LHCN-M2 (cell line): ENCODE results near the gene NTN4. TPM values are rescaled to one million over a fixed set of nuclear protein-coding genes. Genes with fewer than 3 reads are reported as not detected.
A peak's percentile ranks its signal among the peaks of the same experiment; 100 is the strongest.
"Not testable (repeated sequence)": the region's sequence is repeated elsewhere in the genome, so short reads cannot be mapped to it uniquely, and the experiment has no call there.

ENCODE experiments used
- DNase-seq: peaks from one replicate; pipeline ENCODE4 v3.0.0-alpha.2; 2012; ENCODE audit warnings: low read depth
- total RNA-seq: library from RNA; depleted of rRNA; stranded (reverse); fragments of >200 nt; gene quantifications from 2 replicates; pipeline ENCODE4 v1.2.3, GENCODE V29; 2014; rRNA removed

Gene NTN4
- total RNA-seq, 1 experiment from 2014 or later, result 19.0 TPM

GRCh38 chr12:95625012-95625411 is 165.6 kb downstream of the NTN4 start:
- no peak for DNase-seq

DNA sequence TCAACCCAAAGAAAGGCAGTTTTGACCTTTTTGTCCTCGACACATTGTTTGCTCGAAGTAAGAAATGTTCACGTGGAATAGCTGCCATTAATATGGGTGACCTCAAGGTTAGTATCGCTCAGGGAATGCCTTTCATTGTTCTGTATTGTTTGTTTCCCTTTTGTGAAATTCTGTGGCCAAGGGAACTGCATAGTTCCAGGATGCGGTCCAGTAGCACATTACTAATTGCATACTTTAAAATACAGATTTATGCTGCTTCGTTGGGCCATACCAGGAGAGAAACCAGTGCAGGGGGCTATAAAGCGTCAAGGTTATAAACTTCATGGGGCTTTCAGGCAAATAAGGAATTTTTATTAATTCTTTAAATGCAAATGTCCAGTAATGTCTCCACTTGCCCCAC is 166.0 kb downstream of the NTN4 start:
- no peak for DNase-seq

- peak; percentile 77 for DNase-seq
These were observed 166.9 kb downstream of the NTN4 start for GRCh38 chr12:95623554-95624170.

DNA sequence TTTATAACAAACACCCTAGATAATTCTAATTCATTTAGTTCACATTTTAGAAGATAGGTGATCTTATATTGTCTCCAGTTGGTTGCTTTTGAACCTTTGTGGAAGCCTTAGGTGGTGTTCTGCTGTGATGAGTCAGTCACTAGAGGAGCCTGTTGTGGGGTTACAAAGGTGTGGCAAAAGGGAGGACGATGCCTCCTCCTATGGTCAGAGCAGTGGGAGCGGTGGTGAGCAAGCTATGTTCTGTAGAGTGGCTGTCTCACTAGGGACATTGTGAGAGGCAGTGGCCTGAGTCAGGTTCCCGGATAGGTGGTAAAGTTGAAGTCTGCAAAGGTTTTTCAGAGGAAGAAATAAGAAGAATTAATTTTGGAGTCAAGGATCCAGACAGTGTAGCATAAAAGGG is 167.7 kb downstream of the NTN4 start:
- no peak for DNase-seq

- DNase-seq, result no peak
These were observed 168.8 kb downstream of the NTN4 start for GRCh38 chr12:95621725-95622124.

GRCh38 chr12:95620171-95620570 is 170.4 kb downstream of the NTN4 start:
- DNase-seq, result no peak

DNA sequence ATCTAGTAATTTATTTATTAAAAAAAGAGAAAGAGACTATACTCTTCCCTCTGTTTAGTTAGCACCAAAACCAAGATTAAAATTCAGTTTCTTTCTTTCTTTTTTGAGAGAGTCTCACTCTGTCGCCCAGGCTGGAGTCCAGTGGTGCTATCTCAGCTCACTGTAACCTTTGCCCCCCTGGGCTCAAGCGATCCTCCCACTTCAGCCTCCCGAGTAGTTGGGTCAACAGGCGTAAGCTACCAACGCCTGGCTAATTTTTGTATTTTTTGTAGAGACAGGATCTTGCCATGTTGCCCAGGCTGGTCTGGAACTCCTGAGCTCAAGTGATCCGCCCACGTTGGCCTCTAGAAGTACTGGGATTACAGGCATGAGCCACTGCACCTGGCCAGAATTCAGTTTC is 174.1 kb downstream of the NTN4 start:
- not testable (repeated sequence) for DNase-seq

DNA sequence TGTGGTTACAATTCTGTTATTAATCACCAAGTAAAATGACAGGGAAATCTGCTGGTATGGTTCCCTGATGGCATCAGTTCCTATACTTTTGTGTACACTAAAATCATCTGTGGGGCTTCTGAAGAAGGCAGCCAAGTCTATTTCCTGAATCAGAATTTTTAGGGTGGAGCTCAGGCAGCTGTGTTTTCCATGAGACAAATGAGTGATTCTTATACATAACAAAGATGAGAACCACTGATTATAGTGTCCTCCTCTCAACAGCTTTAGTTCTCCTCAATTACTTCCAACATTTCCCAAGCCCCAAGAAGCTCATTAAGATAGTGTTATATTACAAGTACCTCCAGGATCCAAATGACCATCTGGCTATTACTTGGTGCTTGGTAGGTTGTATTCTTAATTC is 174.8 kb downstream of the NTN4 start:
- no peak for DNase-seq

GRCh38 chr12:95614390-95614982 is 176.1 kb downstream of the NTN4 start:
- DNase-seq, result no peak

DNA sequence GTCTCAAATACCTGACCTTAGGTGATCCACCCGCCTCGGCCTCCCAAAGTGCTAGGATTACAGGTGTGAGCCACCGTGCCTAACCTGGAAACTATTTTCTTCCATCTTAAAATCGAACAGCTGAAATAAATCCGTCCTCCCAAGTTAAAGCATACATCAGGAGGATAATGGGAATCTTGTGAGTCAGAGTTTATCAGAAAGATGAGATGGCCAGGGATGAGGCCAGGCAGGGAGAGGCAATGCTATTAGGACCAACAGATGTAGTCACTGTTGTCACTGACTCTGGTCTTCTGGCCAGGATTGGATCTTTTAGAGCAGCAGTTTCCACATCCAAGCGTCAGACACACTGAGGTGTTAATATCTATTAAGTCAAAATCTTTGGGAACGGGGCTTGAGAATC is 177.5 kb downstream of the NTN4 start:
- no peak for DNase-seq

DNA sequence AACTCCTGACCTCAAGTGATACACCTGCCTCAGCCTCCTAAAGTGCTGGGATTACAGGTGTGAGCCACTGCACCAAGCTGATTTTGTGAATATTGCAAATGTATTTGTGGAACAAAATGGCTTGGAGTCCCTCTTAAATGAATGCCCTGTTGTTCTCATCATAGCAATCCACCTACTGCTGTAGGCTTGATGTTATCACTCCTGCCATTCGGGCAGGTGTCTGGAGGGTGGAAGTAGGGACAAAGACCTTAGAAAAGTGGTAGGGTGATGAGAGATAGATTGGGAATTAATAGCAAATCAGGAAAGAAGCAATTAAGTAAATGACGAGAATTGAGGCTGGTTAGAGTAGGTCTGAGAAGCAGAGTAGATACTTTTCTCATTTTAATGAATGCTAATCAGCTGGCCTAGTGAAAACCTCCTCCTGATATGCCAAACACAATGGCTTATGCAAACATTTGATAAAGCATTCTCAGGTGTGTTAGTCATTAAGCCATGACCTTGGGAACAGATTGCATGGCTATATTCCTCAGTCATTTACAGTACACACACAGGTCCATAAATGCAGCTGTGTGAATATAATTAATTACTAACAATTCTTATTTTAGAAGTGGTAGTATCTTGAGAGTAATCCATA is 178.8 kb downstream of the NTN4 start:
- no peak for DNase-seq

DNA sequence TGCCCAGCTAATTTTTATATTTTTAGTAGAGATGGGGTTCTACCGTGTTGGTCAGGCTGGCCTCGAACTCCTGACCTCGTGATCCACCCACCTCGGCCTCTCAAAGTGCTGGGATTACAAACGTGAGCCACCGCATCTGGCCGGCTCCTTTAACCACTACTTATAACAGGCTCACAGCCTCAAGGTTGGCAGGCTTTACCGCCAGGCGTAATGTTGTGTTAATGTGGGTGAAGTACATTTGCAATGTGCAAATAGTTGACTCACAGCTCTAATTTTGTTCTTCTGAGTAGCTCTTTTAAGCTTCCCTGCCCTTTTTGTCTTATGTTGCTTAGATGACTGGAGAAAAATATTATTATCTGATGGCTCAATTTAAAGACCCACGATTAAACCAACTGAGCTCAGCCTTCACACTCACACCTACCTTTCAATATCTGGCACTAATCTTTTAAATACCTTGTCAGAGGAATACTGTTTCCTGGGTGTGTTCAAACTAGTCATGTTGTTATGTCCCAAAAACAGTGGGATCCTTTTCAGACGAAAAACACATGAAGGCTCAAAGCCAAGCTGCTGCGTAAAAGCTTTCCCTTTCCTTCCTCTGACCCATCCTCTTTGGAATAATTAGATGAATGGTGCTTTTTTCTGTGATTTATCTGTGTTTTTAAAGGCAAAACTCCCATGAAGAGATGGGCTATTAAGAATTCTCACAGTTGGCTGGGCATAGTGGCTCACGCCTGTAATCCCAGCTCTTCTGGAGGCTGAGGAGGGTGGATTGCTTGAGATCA is 182.1 kb downstream of the NTN4 start:
- peak; percentile 88 for DNase-seq

Other genes with a start within 250 kb of the NTN4 start
- not detected in 2 replicates for gene USP44, start 239.3 kb downstream of the NTN4 start, total RNA-seq
- gene SNRPF, start 68.2 kb upstream of the NTN4 start, total RNA-seq, result 10.0 and 10.8 TPM in 2 replicates
- not detected in 2 replicates for gene CCDC38, start 151.8 kb upstream of the NTN4 start, total RNA-seq
- gene AMDHD1, start 152.6 kb upstream of the NTN4 start, total RNA-seq, result 0.17 and 0.45 TPM in 2 replicates
- gene HAL, start 205.6 kb upstream of the NTN4 start, total RNA-seq, result 0.17 TPM in 1 of 2 replicates, not detected in the other
- gene LTA4H, start 244.8 kb upstream of the NTN4 start, total RNA-seq, result 82.0 and 92.0 TPM in 2 replicates